Transverse colon (tissue), 3 donors: ENCODE data around the gene NKX1-1.

Experiments used
- CTCF ChIP-seq, 5 experiments: fragments of 200-600 bp in 3 of 5; fragments of 450-650 bp in 2 of 5; sonication (generic) in 3 of 5; IDR thresholded peaks; 1 replicate in 2 of 5; 2 replicates in 3 of 5; pipeline ENCODE4 v1.5.1; 2016 to 2017; ENCODE audit warnings: antibody characterized with exemption in 5 of 5, inconsistent platforms in 3 of 5, mild to moderate bottlenecking in 2 of 5, moderate library complexity in 1 of 5
- EP300 ChIP-seq: sonication (generic); formaldehyde crosslinking; IDR thresholded peaks from one replicate; pipeline ENCODE4 v1.6.1; 2017; ENCODE audit warnings: antibody characterized with exemption, low read depth
- POLR2A ChIP-seq: fragments of 450-650 bp; IDR thresholded peaks from one replicate; pipeline ENCODE4 v1.6.1; 2016; ENCODE audit warnings: antibody characterized with exemption, mild to moderate bottlenecking, moderate library complexity

GRCh38 chr4:1410491-1411325 is 4.5 kb upstream of the NKX1-1 start:
- TF ChIP-seq CTCF (IDR thresholded peaks at IDR 0.05) (no peak), EP300 (no peak), POLR2A (no peak)
